ENCODE results near the gene ZBTB42. TPM values are rescaled to one million over a fixed set of nuclear protein-coding genes. Genes with fewer than 3 reads are reported as not detected.

The ZBTB42 gene
- total RNA-seq, 1 experiment from 2014 or later, result 1.4 TPM

Other genes with a start within 250 kb of the ZBTB42 start
- gene C14orf180, start 221.3 kb upstream of the ZBTB42 start, total RNA-seq (2014; rRNA removed; shearing (Covaris generic)), result not detected in 2 replicates
- gene TMEM179, start 196.3 kb upstream of the ZBTB42 start, total RNA-seq (2014; rRNA removed; shearing (Covaris generic)), result not detected in 2 replicates
- gene INF2, start 111.5 kb upstream of the ZBTB42 start, total RNA-seq (2014; rRNA removed; shearing (Covaris generic)), result 26.3 and 37.3 TPM in 2 replicates
- 0.06 and 0.34 TPM in 2 replicates for gene ADSS1, start 76.9 kb upstream of the ZBTB42 start, total RNA-seq (2014; rRNA removed; shearing (Covaris generic))
- gene SIVA1, start 48.0 kb upstream of the ZBTB42 start, total RNA-seq (2014; rRNA removed; shearing (Covaris generic)), result 444 and 466 TPM in 2 replicates
- 176 and 213 TPM in 2 replicates for gene AKT1, start 5.4 kb upstream of the ZBTB42 start, total RNA-seq (2014; rRNA removed; shearing (Covaris generic))
- gene CEP170B, start 64.2 kb downstream of the ZBTB42 start, total RNA-seq (2014; rRNA removed; shearing (Covaris generic)), result 5.9 and 9.3 TPM in 2 replicates
- gene PLD4, start 123.8 kb downstream of the ZBTB42 start, total RNA-seq (2014; rRNA removed; shearing (Covaris generic)), result not detected in 2 replicates
- 4.3 and 8.9 TPM in 2 replicates for gene AHNAK2, start 177.3 kb downstream of the ZBTB42 start, total RNA-seq (2014; rRNA removed; shearing (Covaris generic))
- 3.6 and 3.8 TPM in 2 replicates for gene CLBA1, start 184.7 kb downstream of the ZBTB42 start, total RNA-seq (2014; rRNA removed; shearing (Covaris generic))
- 63.2 and 83.6 TPM in 2 replicates for gene CDCA4, start 220.0 kb downstream of the ZBTB42 start, total RNA-seq (2014; rRNA removed; shearing (Covaris generic))